Measurements from ENCODE around the gene AKAP13. TPM values are rescaled to one million over a fixed set of nuclear protein-coding genes. Genes with fewer than 3 reads are reported as not detected.

Gene AKAP13
- polyA plus RNA-seq, 1 donor from 2014 or later = 10.0 TPM

DNA sequence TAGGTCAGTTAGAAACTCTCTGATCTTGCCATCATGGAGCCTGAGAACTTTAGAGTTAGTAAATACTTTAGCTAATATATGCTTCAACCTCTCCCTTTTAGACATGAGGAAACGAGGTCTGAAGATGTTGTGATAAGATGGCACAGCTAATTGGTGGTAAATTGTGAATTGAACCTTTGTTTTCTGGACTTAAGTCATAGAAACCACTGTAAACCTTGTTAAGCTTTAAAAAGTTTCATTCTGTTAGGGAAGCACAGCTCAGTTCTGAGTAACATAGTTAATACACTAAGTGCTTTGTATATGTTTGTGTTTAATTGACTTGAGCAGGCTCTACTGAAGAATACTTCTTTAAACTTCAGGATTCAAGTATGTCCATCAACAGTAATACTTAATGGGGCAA lies 108.6 kb downstream of the AKAP13 start:
- Histone ChIP-seq H3K9me3 (ENCODE audit: low read length) (no peaks in the 10 kb centered on the region), H2AFZ (ENCODE audit: low read depth, low read length) (no peak overlapping the region), H4K20me1 (ENCODE audit: insufficient read depth) (no peaks in the 10 kb centered on the region), H3K9me2 (ENCODE audit: insufficient read depth, low read length) (no peaks in the 10 kb centered on the region), H3K4me3 (ENCODE audit: low read length) (no peak overlapping the region), H3K27ac (ENCODE audit: low read length) (no peak overlapping the region), H3K4me2 (ENCODE audit: low read length) (no peak overlapping the region), H3K36me3 (ENCODE audit: insufficient read depth, low read length) (no peaks in the 10 kb centered on the region), H3K9ac (ENCODE audit: low read length) (no peak overlapping the region), H3K27me3 (ENCODE audit: insufficient read depth, low read depth, low read length) (no peaks in the 10 kb centered on the region), H3K79me2 (replicated peaks; ENCODE audit: insufficient read depth, low read length) (no peaks in the 10 kb centered on the region), H3F3A (ENCODE audit: insufficient read depth, low read length, poor library complexity, severe bottlenecking) (no peaks in the 10 kb centered on the region)
- TF ChIP-seq EP300 (conservative IDR thresholded peaks at IDR 0.05; ENCODE audit: poor library complexity, severe bottlenecking) = no peak
- TF ChIP-seq REST (IDR thresholded peaks at IDR 0.05; ENCODE audit: borderline replicate concordance) = no peak
- no peak for TF ChIP-seq POLR2AphosphoS5 (IDR thresholded peaks at IDR 0.05)
- TF ChIP-seq CTCF (IDR thresholded peaks at IDR 0.05; ENCODE audit: poor library complexity, severe bottlenecking) = no peak
- TF ChIP-seq TAF1 (IDR thresholded peaks at IDR 0.05; ENCODE audit: low read depth) = no peak
- no peak for TF ChIP-seq MXI1 (conservative IDR thresholded peaks at IDR 0.05; ENCODE audit: poor library complexity, severe bottlenecking)
- TF ChIP-seq SMC3 (conservative IDR thresholded peaks at IDR 0.05; ENCODE audit: poor library complexity) = no peak
- no peak for TF ChIP-seq RAD21 (conservative IDR thresholded peaks at IDR 0.05)
- no peak for TF ChIP-seq EZH2 (IDR thresholded peaks at IDR 0.05; ENCODE audit: borderline replicate concordance, insufficient read depth, low read length, poor library complexity, severe bottlenecking)

- Histone ChIP-seq H3K9me2 (ENCODE audit: insufficient read depth, low read length) (no peaks in the 10 kb centered on the region), H4K20me1 (ENCODE audit: insufficient read depth) (no peaks in the 10 kb centered on the region), H3F3A (ENCODE audit: insufficient read depth, low read length, poor library complexity, severe bottlenecking) (no peaks in the 10 kb centered on the region), H3K79me2 (replicated peaks; ENCODE audit: insufficient read depth, low read length) (no peaks in the 10 kb centered on the region), H2AFZ (ENCODE audit: low read depth, low read length) (no peak overlapping the region), H3K4me3 (ENCODE audit: low read length) (no peak overlapping the region), H3K27me3 (ENCODE audit: insufficient read depth, low read depth, low read length) (no peaks in the 10 kb centered on the region), H3K27ac (ENCODE audit: low read length) (peak overlapping the region; percentile 71), H3K4me2 (ENCODE audit: low read length) (no peak overlapping the region), H3K36me3 (ENCODE audit: insufficient read depth, low read length) (no peaks in the 10 kb centered on the region), H3K9me3 (ENCODE audit: low read length) (no peaks in the 10 kb centered on the region), H3K9ac (ENCODE audit: low read length) (no peak overlapping the region)
- TF ChIP-seq SMC3 (conservative IDR thresholded peaks at IDR 0.05; ENCODE audit: poor library complexity) (no peak), POLR2AphosphoS5 (IDR thresholded peaks at IDR 0.05) (peak; percentile 32), CTCF (IDR thresholded peaks at IDR 0.05; ENCODE audit: poor library complexity, severe bottlenecking) (no peak), MXI1 (conservative IDR thresholded peaks at IDR 0.05; ENCODE audit: poor library complexity, severe bottlenecking) (no peak), RAD21 (conservative IDR thresholded peaks at IDR 0.05) (no peak), EP300 (conservative IDR thresholded peaks at IDR 0.05; ENCODE audit: poor library complexity, severe bottlenecking) (peak; percentile 87)
Observed at GRCh38 chr15:85489773-85490493, 109.5 kb downstream of the AKAP13 start.

All from neural cell (in vitro differentiated cells).